ENCODE results near the gene NLGN1.

Gene NLGN1

GRCh38 chr3:173954647-173955046 lies 557.1 kb downstream of the NLGN1 start:
- no peak for DNase-seq
- in situ Hi-C loops (cut with HindIII; ENCODE audit: low pct_ligation_motif_present, low pct_unique_long_range_greater_than_20kb, low sequenced_read_pairs), result no loop called here

GRCh38 chr3:173957646-173958045 lies 560.1 kb downstream of the NLGN1 start:
- in situ Hi-C loops (cut with HindIII; ENCODE audit: low pct_ligation_motif_present, low pct_unique_long_range_greater_than_20kb, low sequenced_read_pairs), result no loop called here
- no peak for DNase-seq

GRCh38 chr3:173958805-173959204 lies 561.3 kb downstream of the NLGN1 start:
- DNase-seq, result no peak
- in situ Hi-C loops (cut with HindIII; ENCODE audit: low pct_ligation_motif_present, low pct_unique_long_range_greater_than_20kb, low sequenced_read_pairs), result no loop called here

GRCh38 chr3:173970281-173970680 lies 572.7 kb downstream of the NLGN1 start:
- no peak for DNase-seq
- in situ Hi-C loops (cut with HindIII; ENCODE audit: low pct_ligation_motif_present, low pct_unique_long_range_greater_than_20kb, low sequenced_read_pairs), result no loop called here

- no peak for DNase-seq
- in situ Hi-C loops (cut with HindIII; ENCODE audit: low pct_ligation_motif_present, low pct_unique_long_range_greater_than_20kb, low sequenced_read_pairs), result no loop called here
These were observed 578.7 kb downstream of the NLGN1 start for GRCh38 chr3:173976281-173976680.

- DNase-seq, result no peak
- in situ Hi-C loops (cut with HindIII; ENCODE audit: low pct_ligation_motif_present, low pct_unique_long_range_greater_than_20kb, low sequenced_read_pairs), result no loop called here
These were observed 580.2 kb downstream of the NLGN1 start for GRCh38 chr3:173977747-173978146.

- in situ Hi-C loops (cut with HindIII; ENCODE audit: low pct_ligation_motif_present, low pct_unique_long_range_greater_than_20kb, low sequenced_read_pairs), result no loop called here
- no peak for DNase-seq
These were observed 585.8 kb downstream of the NLGN1 start for GRCh38 chr3:173983343-173983742.

- in situ Hi-C loops (cut with HindIII; ENCODE audit: low pct_ligation_motif_present, low pct_unique_long_range_greater_than_20kb, low sequenced_read_pairs), result no loop called here
- DNase-seq, result no peak
These were observed 589.4 kb downstream of the NLGN1 start for GRCh38 chr3:173986861-173987410.

- DNase-seq, result no peak
- in situ Hi-C loops (cut with HindIII; ENCODE audit: low pct_ligation_motif_present, low pct_unique_long_range_greater_than_20kb, low sequenced_read_pairs), result no loop called here
These were observed 591.4 kb downstream of the NLGN1 start for GRCh38 chr3:173988909-173989308.

- in situ Hi-C loops (cut with HindIII; ENCODE audit: low pct_ligation_motif_present, low pct_unique_long_range_greater_than_20kb, low sequenced_read_pairs), result no loop called here
- no peak for DNase-seq
These were observed 594.9 kb downstream of the NLGN1 start for GRCh38 chr3:173992416-173992815.

GRCh38 chr3:173993299-173993698 lies 595.8 kb downstream of the NLGN1 start:
- in situ Hi-C loops (cut with HindIII; ENCODE audit: low pct_ligation_motif_present, low pct_unique_long_range_greater_than_20kb, low sequenced_read_pairs), result no loop called here
- DNase-seq, result peak; percentile 28

GRCh38 chr3:174000675-174001074 lies 603.1 kb downstream of the NLGN1 start:
- DNase-seq, result no peak
- in situ Hi-C loops (cut with HindIII; ENCODE audit: low pct_ligation_motif_present, low pct_unique_long_range_greater_than_20kb, low sequenced_read_pairs), result no loop called here

- in situ Hi-C loops (cut with HindIII; ENCODE audit: low pct_ligation_motif_present, low pct_unique_long_range_greater_than_20kb, low sequenced_read_pairs), result no loop called here
- DNase-seq, result peak; percentile 30
These were observed 605.0 kb downstream of the NLGN1 start for GRCh38 chr3:174002543-174002942.

- no peak for DNase-seq
- in situ Hi-C loops (cut with HindIII; ENCODE audit: low pct_ligation_motif_present, low pct_unique_long_range_greater_than_20kb, low sequenced_read_pairs), result no loop called here
These were observed 613.4 kb downstream of the NLGN1 start for GRCh38 chr3:174010907-174011306.

- DNase-seq, result peak; percentile 61
- in situ Hi-C loops (cut with HindIII; ENCODE audit: low pct_ligation_motif_present, low pct_unique_long_range_greater_than_20kb, low sequenced_read_pairs), result no loop called here
These were observed 618.6 kb downstream of the NLGN1 start for GRCh38 chr3:174016186-174016585.

- in situ Hi-C loops (cut with HindIII; ENCODE audit: low pct_ligation_motif_present, low pct_unique_long_range_greater_than_20kb, low sequenced_read_pairs), result no loop called here
These were observed 622.6 kb downstream of the NLGN1 start for GRCh38 chr3:174020156-174020555.

GRCh38 chr3:174023421-174023820 lies 625.9 kb downstream of the NLGN1 start:
- DNase-seq, result no peak
- in situ Hi-C loops (cut with HindIII; ENCODE audit: low pct_ligation_motif_present, low pct_unique_long_range_greater_than_20kb, low sequenced_read_pairs), result no loop called here

More at GRCh38 chr3:174020156-174020555, 622.6 kb downstream of the NLGN1 start:
- no peak for DNase-seq

- in situ Hi-C loops (cut with HindIII; ENCODE audit: low pct_ligation_motif_present, low pct_unique_long_range_greater_than_20kb, low sequenced_read_pairs), result no loop called here
- DNase-seq, result no peak
These were observed 631.1 kb downstream of the NLGN1 start for GRCh38 chr3:174028673-174029072.

GRCh38 chr3:174035328-174035886 lies 637.9 kb downstream of the NLGN1 start:
- in situ Hi-C loops (cut with HindIII; ENCODE audit: low pct_ligation_motif_present, low pct_unique_long_range_greater_than_20kb, low sequenced_read_pairs), result no loop called here
- DNase-seq, result no peak

GRCh38 chr3:174046311-174046710 lies 648.8 kb downstream of the NLGN1 start:
- no peak for DNase-seq
- in situ Hi-C loops (cut with HindIII; ENCODE audit: low pct_ligation_motif_present, low pct_unique_long_range_greater_than_20kb, low sequenced_read_pairs), result no loop called here

- no peak for DNase-seq
- in situ Hi-C loops (cut with HindIII; ENCODE audit: low pct_ligation_motif_present, low pct_unique_long_range_greater_than_20kb, low sequenced_read_pairs), result no loop called here
These were observed 651.9 kb downstream of the NLGN1 start for GRCh38 chr3:174049472-174049871.
